A673 (cell line): ENCODE data around the gene RTP4. TPM values are rescaled to one million over a fixed set of nuclear protein-coding genes. Genes with fewer than 3 reads are reported as not detected.

Experiments used
- BruUV-seq: library from RNA; stranded (reverse); fragments of 400-500 nt; replicated peaks from 2 replicates; lab custom pipeline; 2021; lab: Mats Ljungman, UMichigan
- CTCF ChIA-PET: fragments of 300-600 bp; sonication (Branson Sonifier 250); formaldehyde crosslinking; loops from one replicate; lab custom pipeline; 2022; ENCODE audit warnings: antibody characterized with exemption; lab: Charles Lee
- POLR2A ChIA-PET: fragments of 300-600 bp; sonication (Branson Sonifier 250); formaldehyde crosslinking; loops from one replicate; lab custom pipeline; 2022; ENCODE audit warnings: antibody characterized with exemption; ENCODE audit not compliant: low non-redundant PET; lab: Charles Lee
- DNase-seq: peaks from one replicate; pipeline ENCODE4 v3.0.0-alpha.2; 2015; ENCODE audit warnings: low spot score
- H3K27ac ChIP-seq: fragments of 200-600 bp; sonication (generic); 2 replicates; pipeline ENCODE4 v1.5.1; 2016; ENCODE audit warnings: mixed run types, low read depth, mild to moderate bottlenecking, mixed read lengths, antibody characterized with exemption, low read length; ENCODE audit not compliant: poor library complexity, severe bottlenecking
- H3K27me3 ChIP-seq: fragments of 200-600 bp; sonication (generic); replicated peaks from 2 replicates; pipeline ENCODE4 v1.6.1; 2017; ENCODE audit warnings: mixed run types, low read depth, mild to moderate bottlenecking, mixed read lengths, antibody characterized with exemption, low read length; ENCODE audit not compliant: insufficient read depth, poor library complexity
- H3K36me3 ChIP-seq: fragments of 200-600 bp; sonication (generic); 2 replicates; pipeline ENCODE4 v1.6.1; 2016; ENCODE audit warnings: mixed run types, mild to moderate bottlenecking, mixed read lengths, antibody characterized with exemption, low read length; ENCODE audit not compliant: insufficient read depth, poor library complexity, severe bottlenecking
- H3K4me1 ChIP-seq: fragments of 200-600 bp; sonication (generic); 2 replicates; pipeline ENCODE4 v1.6.1; 2017; ENCODE audit warnings: mixed run types, mild to moderate bottlenecking, mixed read lengths, antibody characterized with exemption, low read length; ENCODE audit not compliant: insufficient read depth, poor library complexity, severe bottlenecking
- H3K4me3 ChIP-seq: fragments of 200-600 bp; sonication (generic); 2 replicates; pipeline ENCODE4 v1.5.1; 2016; ENCODE audit warnings: low read depth, mixed run types, mild to moderate bottlenecking, mixed read lengths, low read length; ENCODE audit not compliant: poor library complexity, severe bottlenecking
- H3K9me3 ChIP-seq: fragments of 200-600 bp; sonication (generic); 2 replicates; pipeline ENCODE4 v1.6.1; 2016; ENCODE audit warnings: mixed run types, low read depth, mild to moderate bottlenecking, mixed read lengths, antibody characterized with exemption, low read length; ENCODE audit not compliant: poor library complexity, severe bottlenecking
- EZH2 ChIP-seq: fragments of 200-600 bp; sonication (generic); IDR thresholded peaks from 2 replicates; pipeline ENCODE4 v1.6.1; 2017; ENCODE audit warnings: borderline replicate concordance, low read depth, mild to moderate bottlenecking, mixed read lengths, antibody characterized with exemption, low read length; ENCODE audit not compliant: poor library complexity, severe bottlenecking
- intact Hi-C: fragments of 100-400 bp; cut with micrococcal nuclease; formaldehyde crosslinking; loops from one replicate; pipeline ENCODE4 v1.10.0; 2022; ENCODE audit not compliant: unreplicated experiment
- total RNA-seq: library from RNA; stranded (reverse); gene quantifications from 2 replicates; pipeline ENCODE4 v1.2.3, GENCODE V29; 2021
- TF ChIP-seq, protein P1 (sequence below): fragments of 300-800, 200-600 bp; sonication (generic); conservative IDR thresholded peaks from 2 replicates; pipeline ENCODE4 v1.5.1; 2017; ENCODE audit warnings: low read depth, mild to moderate bottlenecking, antibody characterized with exemption, low read length, moderate library complexity, mixed read lengths

RTP4 gene
- total RNA-seq, 1 experiment from 2014 or later, result not detected

DNA sequence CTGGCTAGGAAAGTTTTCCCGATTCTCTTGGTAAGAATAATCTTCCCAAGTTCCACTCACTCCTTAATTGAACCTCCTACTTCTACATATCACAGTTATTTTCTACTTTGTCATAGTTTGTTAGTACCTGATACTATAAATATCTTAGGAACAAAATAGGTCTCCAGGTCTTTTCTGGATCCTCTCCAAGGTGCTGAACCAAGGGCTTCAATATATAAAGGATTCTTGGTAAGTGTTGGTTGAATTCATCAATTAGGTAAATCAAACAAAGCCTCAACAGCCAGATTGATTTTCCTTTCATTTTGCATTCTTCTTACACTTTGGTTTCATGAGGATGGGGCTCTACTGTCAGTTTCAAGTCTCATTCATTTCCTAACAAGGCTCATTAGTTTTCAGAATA lies 27.6 kb upstream of the RTP4 start:
- CTCF ChIA-PET, result no interaction called here
- H3K36me3 ChIP-seq, result no peaks in the 10 kb centered on the region
- intact Hi-C loops, result no loop called here
- H3K4me3 ChIP-seq, result no peak overlapping the region
- no peak for TF ChIP-seq EZH2
- TF ChIP-seq, protein P1, sequence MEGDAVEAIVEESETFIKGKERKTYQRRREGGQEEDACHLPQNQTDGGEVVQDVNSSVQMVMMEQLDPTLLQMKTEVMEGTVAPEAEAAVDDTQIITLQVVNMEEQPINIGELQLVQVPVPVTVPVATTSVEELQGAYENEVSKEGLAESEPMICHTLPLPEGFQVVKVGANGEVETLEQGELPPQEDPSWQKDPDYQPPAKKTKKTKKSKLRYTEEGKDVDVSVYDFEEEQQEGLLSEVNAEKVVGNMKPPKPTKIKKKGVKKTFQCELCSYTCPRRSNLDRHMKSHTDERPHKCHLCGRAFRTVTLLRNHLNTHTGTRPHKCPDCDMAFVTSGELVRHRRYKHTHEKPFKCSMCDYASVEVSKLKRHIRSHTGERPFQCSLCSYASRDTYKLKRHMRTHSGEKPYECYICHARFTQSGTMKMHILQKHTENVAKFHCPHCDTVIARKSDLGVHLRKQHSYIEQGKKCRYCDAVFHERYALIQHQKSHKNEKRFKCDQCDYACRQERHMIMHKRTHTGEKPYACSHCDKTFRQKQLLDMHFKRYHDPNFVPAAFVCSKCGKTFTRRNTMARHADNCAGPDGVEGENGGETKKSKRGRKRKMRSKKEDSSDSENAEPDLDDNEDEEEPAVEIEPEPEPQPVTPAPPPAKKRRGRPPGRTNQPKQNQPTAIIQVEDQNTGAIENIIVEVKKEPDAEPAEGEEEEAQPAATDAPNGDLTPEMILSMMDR, result no peak
- H3K27ac ChIP-seq, result no peak overlapping the region
- BruUV-seq, result no TSS peak
- no peaks in the 10 kb centered on the region for H3K27me3 ChIP-seq
- no peak for DNase-seq
- no peaks in the 10 kb centered on the region for H3K9me3 ChIP-seq
- POLR2A ChIA-PET, result no interaction called here
- H3K4me1 ChIP-seq, result no peaks in the 10 kb centered on the region

DNA sequence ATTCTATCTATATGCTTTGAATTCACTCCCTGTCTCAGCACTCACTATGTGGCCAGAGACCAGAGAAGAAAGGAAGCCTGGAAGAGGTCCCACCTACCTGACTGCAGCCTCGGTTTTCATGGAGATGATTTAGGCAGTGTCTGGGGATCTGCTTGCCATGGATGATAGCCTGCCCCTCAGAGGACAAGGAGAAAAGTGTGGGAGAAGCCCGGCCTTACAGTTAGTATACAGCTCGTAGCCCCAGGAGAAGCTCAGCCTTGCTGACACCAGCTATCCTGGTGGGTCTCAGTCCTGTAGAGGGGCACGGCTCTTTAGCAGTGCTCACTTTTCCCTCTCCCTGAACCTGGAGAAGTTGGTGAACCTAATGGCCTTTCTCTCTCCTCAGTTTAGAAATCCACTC lies 25.9 kb upstream of the RTP4 start:
- POLR2A ChIA-PET, result no interaction called here
- CTCF ChIA-PET, result no interaction called here
- no TSS peak for BruUV-seq

DNA sequence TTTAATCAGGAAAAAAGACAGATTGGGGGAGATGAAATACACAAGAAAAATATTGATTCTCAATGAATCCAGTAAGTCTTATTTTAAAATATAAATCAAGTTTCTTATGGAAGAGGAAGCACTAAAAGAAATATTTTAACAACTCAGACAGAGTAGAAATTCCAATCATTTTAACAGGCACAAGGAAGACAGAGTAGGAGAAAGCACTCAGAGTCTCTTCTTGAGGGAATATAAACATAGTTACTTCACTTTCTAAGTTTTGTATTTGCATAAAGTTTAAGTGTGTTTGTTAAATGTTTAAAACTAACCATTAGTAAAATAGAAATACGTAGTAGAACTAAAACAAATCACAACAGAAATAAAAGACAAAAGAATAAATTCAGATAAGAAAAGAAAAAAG lies 24.5 kb upstream of the RTP4 start:
- no peak overlapping the region for H3K4me3 ChIP-seq
- H3K4me1 ChIP-seq, result no peaks in the 10 kb centered on the region
- BruUV-seq, result no TSS peak
- no peaks in the 10 kb centered on the region for H3K9me3 ChIP-seq
- no peak overlapping the region for H3K27ac ChIP-seq
- ChIA-PET POLR2A (no interaction called here), CTCF (no interaction called here)
- no peaks in the 10 kb centered on the region for H3K27me3 ChIP-seq
- no peaks in the 10 kb centered on the region for H3K36me3 ChIP-seq
- TF ChIP-seq, protein P1, result no peak
- TF ChIP-seq EZH2, result no peak
- intact Hi-C loops, result no loop called here
- no peak for DNase-seq

More for the DNA sequence above, 25.9 kb upstream of the RTP4 start:
- H3K27me3 ChIP-seq, result no peaks in the 10 kb centered on the region
- TF ChIP-seq, protein P1, result no peak
- TF ChIP-seq EZH2, result no peak
- H3K9me3 ChIP-seq, result no peaks in the 10 kb centered on the region
- intact Hi-C loops, result no loop called here
- no peak for DNase-seq
- H3K27ac ChIP-seq, result no peak overlapping the region
- no peak overlapping the region for H3K4me3 ChIP-seq
- no peaks in the 10 kb centered on the region for H3K36me3 ChIP-seq
- no peaks in the 10 kb centered on the region for H3K4me1 ChIP-seq
